ENCODE measurements around the gene IFT27.

IFT27 gene

GRCh38 chr22:36775964-36776669 lies at the start of gene IFT27:
Gene IFT27 (minus strand): TSS chr22:36776119. CDS start chr22:36775707, 412 bp downstream.
- peak; percentile 100 for DNase-seq

GRCh38 chr22:36824655-36825054 lies 48.7 kb upstream of the IFT27 start:
- no peak for DNase-seq

- no peak for DNase-seq
These were observed 47.4 kb upstream of the IFT27 start for GRCh38 chr22:36823186-36823839.

GRCh38 chr22:36822581-36822980 lies 46.7 kb upstream of the IFT27 start:
- DNase-seq, result no peak

GRCh38 chr22:36819112-36819511 lies 43.2 kb upstream of the IFT27 start:
- DNase-seq, result no peak

GRCh38 chr22:36818010-36818642 lies 42.2 kb upstream of the IFT27 start:
- DNase-seq, result no peak

GRCh38 chr22:36817525-36817848 lies 41.6 kb upstream of the IFT27 start:
- no peak for DNase-seq

GRCh38 chr22:36816636-36817524 lies 41.0 kb upstream of the IFT27 start, which contains the start of gene PVALB:
Gene PVALB (minus strand): TSS chr22:36817035. CDS start chr22:36817005, 30 bp downstream.
- no peak for DNase-seq

- no peak for DNase-seq
These were observed 40.4 kb upstream of the IFT27 start for GRCh38 chr22:36816339-36816635.

GRCh38 chr22:36815558-36816338 lies 39.8 kb upstream of the IFT27 start:
- no peak for DNase-seq

GRCh38 chr22:36814801-36815200 lies 38.9 kb upstream of the IFT27 start:
- no peak for DNase-seq

GRCh38 chr22:36811094-36811800 lies 35.3 kb upstream of the IFT27 start:
- no peak for DNase-seq

GRCh38 chr22:36809351-36809750 lies 33.4 kb upstream of the IFT27 start:
- DNase-seq, result no peak

GRCh38 chr22:36808721-36809344 lies 32.9 kb upstream of the IFT27 start:
- DNase-seq, result no peak

- no peak for DNase-seq
These were observed 31.7 kb upstream of the IFT27 start for GRCh38 chr22:36807627-36808026.

GRCh38 chr22:36806835-36807234 lies 30.9 kb upstream of the IFT27 start:
- DNase-seq, result no peak

- DNase-seq, result no peak
These were observed 27.4 kb upstream of the IFT27 start for GRCh38 chr22:36803358-36803757.

- no peak for DNase-seq
These were observed 22.8 kb upstream of the IFT27 start for GRCh38 chr22:36798674-36799066.

GRCh38 chr22:36797911-36798673 lies 22.2 kb upstream of the IFT27 start:
- no peak for DNase-seq

GRCh38 chr22:36797374-36797773 lies 21.5 kb upstream of the IFT27 start:
- no peak for DNase-seq
